Thyroid gland (tissue), 4 donors: ENCODE measurements around the gene ARRDC1.

Source experiments
- POLR2A ChIP-seq, 2 donors: fragments of 450-650 bp; IDR thresholded peaks; one replicate each; pipeline ENCODE4 v1.6.1; 2017; ENCODE audit warnings: antibody characterized with exemption in 2 of 2, mild to moderate bottlenecking in 2 of 2, moderate library complexity in 1 of 2
- TF ChIP-seq, protein P1 (sequence below), 6 experiments: fragments of 200-600 bp in 3 of 6; fragments of 450-650 bp in 3 of 6; sonication (generic) in 3 of 6; IDR thresholded peaks; one replicate each; pipeline ENCODE4 v1.5.1; 2016 to 2019; ENCODE audit warnings: antibody characterized with exemption in 6 of 6, mild to moderate bottlenecking in 2 of 6, inconsistent platforms in 1 of 6, moderate library complexity in 1 of 6

DNA sequence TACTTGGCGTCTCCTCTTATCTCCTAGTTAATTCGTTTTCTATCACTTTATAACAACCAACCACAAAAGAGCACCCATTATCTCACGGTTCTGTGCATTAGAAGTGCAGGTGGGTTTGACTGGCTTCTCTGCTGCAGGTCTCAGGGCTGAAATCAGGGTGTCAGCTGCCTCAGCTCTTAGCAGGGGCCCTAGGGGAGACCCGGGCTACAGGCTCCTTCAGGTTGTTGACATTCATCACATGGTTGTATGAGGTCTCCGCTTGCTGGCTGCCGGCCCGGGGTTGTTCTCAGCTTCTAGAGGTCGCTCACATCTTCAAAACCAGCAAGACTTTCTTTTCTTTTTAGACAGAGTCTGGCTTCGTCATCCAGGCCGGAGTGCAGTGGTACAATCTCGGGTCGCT lies 12.3 kb upstream of the ARRDC1 start:
- TF ChIP-seq, protein P1, sequence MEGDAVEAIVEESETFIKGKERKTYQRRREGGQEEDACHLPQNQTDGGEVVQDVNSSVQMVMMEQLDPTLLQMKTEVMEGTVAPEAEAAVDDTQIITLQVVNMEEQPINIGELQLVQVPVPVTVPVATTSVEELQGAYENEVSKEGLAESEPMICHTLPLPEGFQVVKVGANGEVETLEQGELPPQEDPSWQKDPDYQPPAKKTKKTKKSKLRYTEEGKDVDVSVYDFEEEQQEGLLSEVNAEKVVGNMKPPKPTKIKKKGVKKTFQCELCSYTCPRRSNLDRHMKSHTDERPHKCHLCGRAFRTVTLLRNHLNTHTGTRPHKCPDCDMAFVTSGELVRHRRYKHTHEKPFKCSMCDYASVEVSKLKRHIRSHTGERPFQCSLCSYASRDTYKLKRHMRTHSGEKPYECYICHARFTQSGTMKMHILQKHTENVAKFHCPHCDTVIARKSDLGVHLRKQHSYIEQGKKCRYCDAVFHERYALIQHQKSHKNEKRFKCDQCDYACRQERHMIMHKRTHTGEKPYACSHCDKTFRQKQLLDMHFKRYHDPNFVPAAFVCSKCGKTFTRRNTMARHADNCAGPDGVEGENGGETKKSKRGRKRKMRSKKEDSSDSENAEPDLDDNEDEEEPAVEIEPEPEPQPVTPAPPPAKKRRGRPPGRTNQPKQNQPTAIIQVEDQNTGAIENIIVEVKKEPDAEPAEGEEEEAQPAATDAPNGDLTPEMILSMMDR (IDR thresholded peaks at IDR 0.05) = no peak
- no peak for TF ChIP-seq POLR2A (IDR thresholded peaks at IDR 0.05)
